Measurements from ENCODE around the gene MPP2.

MPP2 gene

DNA sequence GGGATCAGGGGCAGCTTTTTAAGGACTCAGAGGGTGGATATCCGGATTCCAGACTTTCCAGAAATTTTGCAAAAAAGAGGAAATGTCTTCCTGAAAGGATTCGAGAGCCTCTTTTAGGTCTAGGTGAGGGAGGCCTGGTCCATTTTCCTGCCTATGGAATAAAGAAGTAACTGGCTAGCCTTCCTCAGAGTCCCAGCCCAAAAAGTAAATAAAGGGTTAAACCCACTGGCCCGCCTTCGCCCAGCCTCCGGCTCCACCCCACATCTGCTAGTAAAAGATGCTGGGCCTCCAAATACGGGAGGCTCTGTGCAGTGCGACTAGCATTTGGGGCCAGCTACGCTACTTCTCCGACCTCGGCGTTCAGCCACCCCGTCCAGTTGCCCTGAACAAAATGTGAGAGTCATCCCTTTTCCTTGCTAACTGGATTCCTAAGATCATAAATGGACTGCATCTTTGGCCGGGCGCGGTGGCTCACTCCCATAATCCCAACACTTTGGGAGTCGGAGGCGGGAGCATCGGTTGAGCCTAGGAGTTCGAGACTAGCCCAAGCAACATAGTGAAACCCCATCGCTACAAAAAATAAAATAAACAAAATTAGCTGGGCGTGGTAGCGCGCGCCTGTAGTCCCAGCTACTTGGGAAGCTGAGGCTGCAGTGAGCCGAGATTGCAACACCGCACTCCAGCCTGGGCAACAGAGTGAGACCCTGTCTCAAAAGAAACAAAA lies 824 bp upstream of the MPP2 start:
- no peak overlapping the region for H2AFZ ChIP-seq (ENCODE audit: low read length)
- H3K9me2 ChIP-seq (replicated peaks; ENCODE audit: insufficient read depth, low read length) = no peaks in the 10 kb centered on the region
- H3K27me3 ChIP-seq (replicated peaks; ENCODE audit: insufficient read depth, low read length) = peaks cover 25% of the 10 kb centered on the region
- H3K9me3 ChIP-seq (replicated peaks; ENCODE audit: insufficient read depth, low read length) = no peaks in the 10 kb centered on the region
- DNase-seq = no peak
- no peak overlapping the region for H3K9ac ChIP-seq (ENCODE audit: low read length)
- no peaks in the 10 kb centered on the region for H3K36me3 ChIP-seq (replicated peaks; ENCODE audit: insufficient read depth, low read length)
- no peaks in the 10 kb centered on the region for H4K20me1 ChIP-seq (ENCODE audit: insufficient read depth, low read length)
- H3F3A ChIP-seq (ENCODE audit: insufficient read depth, low read length) = no peaks in the 10 kb centered on the region
- no peaks in the 10 kb centered on the region for H3K79me2 ChIP-seq (ENCODE audit: low read length)
- H3K4me1 ChIP-seq (ENCODE audit: low read length) = no peaks in the 10 kb centered on the region
- no peak overlapping the region for H3K27ac ChIP-seq (ENCODE audit: low read length)
- TF ChIP-seq EZH2 (optimal IDR thresholded peaks at IDR 0.05; ENCODE audit: low read depth, low read length) (no peak), EZH2phosphoT487 (IDR thresholded peaks at IDR 0.05; ENCODE audit: low read length) (no peak)
- TF ChIP-seq, protein P1, sequence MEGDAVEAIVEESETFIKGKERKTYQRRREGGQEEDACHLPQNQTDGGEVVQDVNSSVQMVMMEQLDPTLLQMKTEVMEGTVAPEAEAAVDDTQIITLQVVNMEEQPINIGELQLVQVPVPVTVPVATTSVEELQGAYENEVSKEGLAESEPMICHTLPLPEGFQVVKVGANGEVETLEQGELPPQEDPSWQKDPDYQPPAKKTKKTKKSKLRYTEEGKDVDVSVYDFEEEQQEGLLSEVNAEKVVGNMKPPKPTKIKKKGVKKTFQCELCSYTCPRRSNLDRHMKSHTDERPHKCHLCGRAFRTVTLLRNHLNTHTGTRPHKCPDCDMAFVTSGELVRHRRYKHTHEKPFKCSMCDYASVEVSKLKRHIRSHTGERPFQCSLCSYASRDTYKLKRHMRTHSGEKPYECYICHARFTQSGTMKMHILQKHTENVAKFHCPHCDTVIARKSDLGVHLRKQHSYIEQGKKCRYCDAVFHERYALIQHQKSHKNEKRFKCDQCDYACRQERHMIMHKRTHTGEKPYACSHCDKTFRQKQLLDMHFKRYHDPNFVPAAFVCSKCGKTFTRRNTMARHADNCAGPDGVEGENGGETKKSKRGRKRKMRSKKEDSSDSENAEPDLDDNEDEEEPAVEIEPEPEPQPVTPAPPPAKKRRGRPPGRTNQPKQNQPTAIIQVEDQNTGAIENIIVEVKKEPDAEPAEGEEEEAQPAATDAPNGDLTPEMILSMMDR (IDR thresholded peaks at IDR 0.05; ENCODE audit: low read length) = no peak
- no peak overlapping the region for H3K4me2 ChIP-seq (ENCODE audit: low read depth, low read length)
- no peak overlapping the region for H3K4me3 ChIP-seq (ENCODE audit: low read length)

DNA sequence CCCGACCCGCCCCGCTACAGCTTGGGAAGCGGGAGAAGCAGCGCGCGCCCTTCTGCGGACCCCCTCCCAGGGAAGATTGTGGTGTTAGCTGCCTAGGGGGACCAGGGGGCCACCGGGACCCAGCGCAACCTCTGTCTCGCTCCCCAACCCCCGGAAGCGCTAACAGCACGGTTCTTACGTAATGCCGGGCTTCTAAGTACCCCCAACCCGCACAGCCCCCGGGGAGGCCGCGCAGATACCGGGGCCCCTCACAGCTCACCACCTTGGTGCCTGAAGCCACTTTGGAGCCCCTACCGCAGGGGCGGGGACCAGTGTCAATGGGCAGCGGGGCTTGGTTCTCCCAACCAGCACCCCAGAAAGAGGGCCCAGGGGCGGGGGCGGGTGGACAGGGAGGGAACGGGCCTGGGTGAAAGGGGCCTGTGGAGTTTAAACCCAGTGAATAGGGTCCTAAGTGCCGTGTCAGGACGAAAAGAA lies 348 bp downstream of the MPP2 start:
- no peaks in the 10 kb centered on the region for H4K20me1 ChIP-seq (ENCODE audit: insufficient read depth, low read length)
- H3K4me3 ChIP-seq (ENCODE audit: low read length) = no peak overlapping the region
- no peaks in the 10 kb centered on the region for H3K36me3 ChIP-seq (replicated peaks; ENCODE audit: insufficient read depth, low read length)
- no peak overlapping the region for H2AFZ ChIP-seq (ENCODE audit: low read length)
- H3K4me1 ChIP-seq (ENCODE audit: low read length) = no peaks in the 10 kb centered on the region
- H3K9me2 ChIP-seq (replicated peaks; ENCODE audit: insufficient read depth, low read length) = no peaks in the 10 kb centered on the region
- H3K27ac ChIP-seq (ENCODE audit: low read length) = no peak overlapping the region
- H3K79me2 ChIP-seq (ENCODE audit: low read length) = no peaks in the 10 kb centered on the region
- no peaks in the 10 kb centered on the region for H3F3A ChIP-seq (ENCODE audit: insufficient read depth, low read length)
- no peaks in the 10 kb centered on the region for H3K9me3 ChIP-seq (replicated peaks; ENCODE audit: insufficient read depth, low read length)
- peaks cover 25% of the 10 kb centered on the region for H3K27me3 ChIP-seq (replicated peaks; ENCODE audit: insufficient read depth, low read length)
- DNase-seq = no peak
- TF ChIP-seq, protein P1 (IDR thresholded peaks at IDR 0.05; ENCODE audit: low read length) = no peak
- TF ChIP-seq EZH2phosphoT487 (IDR thresholded peaks at IDR 0.05; ENCODE audit: low read length) (no peak), EZH2 (optimal IDR thresholded peaks at IDR 0.05; ENCODE audit: low read depth, low read length) (no peak)
- no peak overlapping the region for H3K9ac ChIP-seq (ENCODE audit: low read length)
- no peak overlapping the region for H3K4me2 ChIP-seq (ENCODE audit: low read depth, low read length)

DNA sequence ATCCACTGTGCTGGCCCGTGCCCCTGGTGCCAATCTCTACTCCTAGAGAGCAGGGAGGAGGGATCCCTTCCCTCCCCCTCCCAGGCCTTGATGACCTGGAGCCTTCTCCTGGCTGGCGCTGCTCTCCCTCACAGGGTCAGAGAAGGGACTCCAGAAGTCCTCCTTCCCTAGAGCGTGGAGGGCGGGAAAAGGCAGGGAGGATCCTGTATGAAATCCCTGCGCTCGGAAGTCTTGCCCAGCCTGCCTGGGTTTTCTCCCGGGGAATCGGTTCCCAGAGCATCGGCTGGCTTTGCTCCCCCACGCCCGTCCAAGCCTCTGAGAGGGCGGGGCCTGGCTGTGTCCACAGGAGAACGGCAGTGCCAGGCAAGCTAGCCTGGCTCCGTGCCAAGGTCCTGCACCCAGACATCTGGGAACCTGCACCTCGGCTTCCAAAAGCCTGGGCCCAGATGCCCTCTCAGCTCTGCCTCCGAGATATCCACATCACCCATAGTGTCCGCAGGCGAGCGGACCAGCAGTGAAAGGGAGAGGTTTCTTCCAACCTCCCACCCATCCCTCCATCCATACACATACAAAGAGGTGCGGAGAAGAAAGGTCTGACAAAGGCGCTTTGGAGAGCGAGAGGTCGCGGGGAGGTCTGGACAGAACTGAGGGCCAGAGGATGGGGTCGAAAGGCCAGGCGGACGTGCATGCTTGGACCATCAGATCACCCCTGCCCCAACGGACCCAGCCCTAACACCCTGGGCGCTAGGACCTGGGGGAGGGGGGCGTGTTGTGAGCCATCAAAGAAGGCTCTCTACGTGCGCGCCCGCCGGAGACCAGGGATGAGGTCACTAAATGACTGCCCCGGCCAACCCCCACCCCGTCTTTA lies 1.1 kb downstream of the MPP2 start:
- no peaks in the 10 kb centered on the region for H3K4me1 ChIP-seq (ENCODE audit: low read length)
- H3K4me2 ChIP-seq (ENCODE audit: low read depth, low read length) = no peak overlapping the region

More for the DNA sequence above, 1.1 kb downstream of the MPP2 start:
- no peak overlapping the region for H2AFZ ChIP-seq (ENCODE audit: low read length)
- H3K9me3 ChIP-seq (replicated peaks; ENCODE audit: insufficient read depth, low read length) = no peaks in the 10 kb centered on the region
- no peak for DNase-seq
- H3F3A ChIP-seq (ENCODE audit: insufficient read depth, low read length) = no peaks in the 10 kb centered on the region
- H3K27me3 ChIP-seq (replicated peaks; ENCODE audit: insufficient read depth, low read length) = peaks cover 25% of the 10 kb centered on the region
- H3K79me2 ChIP-seq (ENCODE audit: low read length) = no peaks in the 10 kb centered on the region
- no peaks in the 10 kb centered on the region for H3K9me2 ChIP-seq (replicated peaks; ENCODE audit: insufficient read depth, low read length)
- H3K36me3 ChIP-seq (replicated peaks; ENCODE audit: insufficient read depth, low read length) = no peaks in the 10 kb centered on the region
- no peaks in the 10 kb centered on the region for H4K20me1 ChIP-seq (ENCODE audit: insufficient read depth, low read length)
- TF ChIP-seq, protein P1 (IDR thresholded peaks at IDR 0.05; ENCODE audit: low read length) = no peak
- TF ChIP-seq EZH2phosphoT487 (IDR thresholded peaks at IDR 0.05; ENCODE audit: low read length) (no peak), EZH2 (optimal IDR thresholded peaks at IDR 0.05; ENCODE audit: low read depth, low read length) (no peak)
- H3K9ac ChIP-seq (ENCODE audit: low read length) = no peak overlapping the region
- no peak overlapping the region for H3K27ac ChIP-seq (ENCODE audit: low read length)
- no peak overlapping the region for H3K4me3 ChIP-seq (ENCODE audit: low read length)

Measured in MM.1S (cell line).